SU-DHL-6 (cell line): ENCODE data around the gene APBB2.

Experiments used
- EZH2phosphoT487 ChIP-seq: fragments of 200-600 bp; sonication (generic), shearing (Covaris generic); conservative IDR thresholded peaks from 2 replicates; pipeline ENCODE4 v1.6.1; 2018; ENCODE audit warnings: mild to moderate bottlenecking, antibody characterized with exemption, low read length, moderate library complexity, mixed read lengths
- TF ChIP-seq, protein P1 (sequence below): fragments of 200-600 bp; sonication (generic); IDR thresholded peaks from one replicate; pipeline ENCODE4 v1.5.1; 2017; ENCODE audit warnings: antibody characterized with exemption, mild to moderate bottlenecking, low read length, moderate library complexity; ENCODE audit not compliant: insufficient read depth, poor library complexity, severe bottlenecking

DNA sequence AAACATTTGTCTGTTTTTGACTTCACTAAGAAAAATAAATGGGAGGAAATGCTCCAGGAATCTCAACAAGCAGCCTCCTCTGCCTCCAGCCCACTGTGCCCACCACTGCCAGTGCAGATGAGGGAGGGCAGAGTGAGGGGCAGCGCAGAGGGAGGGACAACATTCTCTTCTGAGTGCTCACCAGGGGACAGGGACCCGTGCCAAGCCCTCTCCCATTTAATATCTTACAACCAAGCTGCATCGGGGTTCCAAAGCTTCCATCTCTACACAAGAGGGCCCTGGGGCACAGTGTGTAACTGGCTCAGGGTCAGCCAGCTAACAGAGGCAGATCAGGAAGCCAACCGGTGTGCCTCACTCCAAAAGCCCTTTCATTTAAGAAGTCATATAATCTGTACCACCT, 344.2 kb downstream of the APBB2 start:
- TF ChIP-seq, protein P1, sequence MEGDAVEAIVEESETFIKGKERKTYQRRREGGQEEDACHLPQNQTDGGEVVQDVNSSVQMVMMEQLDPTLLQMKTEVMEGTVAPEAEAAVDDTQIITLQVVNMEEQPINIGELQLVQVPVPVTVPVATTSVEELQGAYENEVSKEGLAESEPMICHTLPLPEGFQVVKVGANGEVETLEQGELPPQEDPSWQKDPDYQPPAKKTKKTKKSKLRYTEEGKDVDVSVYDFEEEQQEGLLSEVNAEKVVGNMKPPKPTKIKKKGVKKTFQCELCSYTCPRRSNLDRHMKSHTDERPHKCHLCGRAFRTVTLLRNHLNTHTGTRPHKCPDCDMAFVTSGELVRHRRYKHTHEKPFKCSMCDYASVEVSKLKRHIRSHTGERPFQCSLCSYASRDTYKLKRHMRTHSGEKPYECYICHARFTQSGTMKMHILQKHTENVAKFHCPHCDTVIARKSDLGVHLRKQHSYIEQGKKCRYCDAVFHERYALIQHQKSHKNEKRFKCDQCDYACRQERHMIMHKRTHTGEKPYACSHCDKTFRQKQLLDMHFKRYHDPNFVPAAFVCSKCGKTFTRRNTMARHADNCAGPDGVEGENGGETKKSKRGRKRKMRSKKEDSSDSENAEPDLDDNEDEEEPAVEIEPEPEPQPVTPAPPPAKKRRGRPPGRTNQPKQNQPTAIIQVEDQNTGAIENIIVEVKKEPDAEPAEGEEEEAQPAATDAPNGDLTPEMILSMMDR: no peak
- no peak for TF ChIP-seq EZH2phosphoT487
